A673 (cell line): ENCODE results near the gene BRD4.

Experiments used
- CTCF ChIP-seq: fragments of 300-800, 200-600 bp; sonication (generic); conservative IDR thresholded peaks from 2 replicates; pipeline ENCODE4 v1.5.1; 2017; ENCODE audit warnings: low read depth, mild to moderate bottlenecking, antibody characterized with exemption, low read length, moderate library complexity, mixed read lengths
- EZH2 ChIP-seq: fragments of 200-600 bp; sonication (generic); IDR thresholded peaks from 2 replicates; pipeline ENCODE4 v1.6.1; 2017; ENCODE audit warnings: borderline replicate concordance, low read depth, mild to moderate bottlenecking, mixed read lengths, antibody characterized with exemption, low read length; ENCODE audit not compliant: poor library complexity, severe bottlenecking

DNA sequence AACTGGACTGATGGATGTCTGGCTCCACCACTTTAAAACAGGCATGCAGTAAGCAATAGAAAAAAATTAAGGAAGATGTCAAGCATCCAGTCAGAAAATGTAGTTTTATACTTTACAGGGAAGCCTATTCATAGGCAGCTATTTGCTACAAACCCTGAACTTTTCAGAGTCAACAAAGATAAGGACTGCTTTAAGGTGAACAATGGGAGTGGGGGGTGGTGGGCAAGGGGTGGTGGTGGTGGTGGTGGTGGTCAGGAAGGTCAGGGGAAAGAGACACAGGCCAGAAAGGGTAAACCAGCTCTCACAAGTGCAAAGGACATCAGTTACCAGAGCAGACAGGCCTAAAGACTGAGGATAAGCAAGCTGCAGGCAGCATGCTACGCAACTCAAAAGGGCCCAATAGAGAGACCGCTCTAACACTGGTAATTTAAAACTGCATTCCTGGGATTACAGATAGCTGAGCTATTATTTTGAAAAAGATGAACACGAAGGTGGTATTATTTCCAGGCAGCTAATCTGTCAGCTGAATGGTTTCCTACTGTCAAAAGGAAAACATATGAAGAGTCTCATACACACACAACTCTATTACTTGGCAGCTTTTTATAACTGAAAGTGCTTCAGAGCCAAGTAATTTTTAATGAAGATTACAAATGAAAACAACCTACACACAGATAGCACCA is 14.8 kb downstream of the BRD4 start:
- TF ChIP-seq CTCF: no peak
- no peak for TF ChIP-seq EZH2
